Measurements from ENCODE around the gene UCK2. TPM values are rescaled to one million over a fixed set of nuclear protein-coding genes. Genes with fewer than 3 reads are reported as not detected.

UCK2 gene
- total and polyA plus RNA-seq, 2 of the 8 experiments (the other 6 are each of a cell fraction or from before 2014, with no cell fraction given): 103 to 109 TPM

- TF ChIP-seq ATF3 (IDR thresholded peaks at IDR 0.05; ENCODE audit: insufficient read depth, low read depth, low read length) (no peak), SP4 (IDR thresholded peaks at IDR 0.05; ENCODE audit: low read length) (no peak)
Observed at GRCh38 chr1:165840423-165840822, 13.0 kb downstream of the UCK2 start (continued).

Data from H1 (cell line).